ENCODE data around the gene VWA8.
"Not testable (repeated sequence)": the region's sequence is repeated elsewhere in the genome, so short reads cannot be mapped to it uniquely, and the experiment has no call there.

VWA8 gene

GRCh38 chr13:41969072-41969471, 8.2 kb upstream of the VWA8 start:
- no peak for DNase-seq (ENCODE audit: low read depth in 2 of 3, low spot score in 2 of 3)

- no peak for DNase-seq (ENCODE audit: low read depth in 2 of 3, low spot score in 2 of 3)
Observed at GRCh38 chr13:41966671-41967070, 5.8 kb upstream of the VWA8 start.

- no peak for DNase-seq (ENCODE audit: low read depth in 2 of 3, low spot score in 2 of 3)
Observed at GRCh38 chr13:41962994-41963393, 2.1 kb upstream of the VWA8 start.

- no peak for DNase-seq (ENCODE audit: low read depth in 2 of 3, low spot score in 2 of 3)
Observed at GRCh38 chr13:41961466-41961760, 504 bp upstream of the VWA8 start.

GRCh38 chr13:41960211-41960636, 685 bp downstream of the VWA8 start:
- DNase-seq (ENCODE audit: low read depth in 2 of 3, low spot score in 2 of 3), result no peak

- no peak for DNase-seq (ENCODE audit: low read depth in 2 of 3, low spot score in 2 of 3)
Observed at GRCh38 chr13:41956272-41956671, 4.6 kb downstream of the VWA8 start.

- no peak for DNase-seq (ENCODE audit: low read depth in 2 of 3, low spot score in 2 of 3)
Observed at GRCh38 chr13:41955605-41956004, 5.3 kb downstream of the VWA8 start.

- no peak for DNase-seq (ENCODE audit: low read depth in 2 of 3, low spot score in 2 of 3)
Observed at GRCh38 chr13:41954226-41954625, 6.7 kb downstream of the VWA8 start.

GRCh38 chr13:41952749-41953148, 8.2 kb downstream of the VWA8 start:
- no peak for DNase-seq (ENCODE audit: low read depth in 2 of 3, low spot score in 2 of 3)

GRCh38 chr13:41949104-41949503, 11.8 kb downstream of the VWA8 start:
- DNase-seq (ENCODE audit: low read depth in 2 of 3, low spot score in 2 of 3), result not testable (repeated sequence)

GRCh38 chr13:41945926-41946325, 15.0 kb downstream of the VWA8 start:
- no peak for DNase-seq (ENCODE audit: low read depth in 2 of 3, low spot score in 2 of 3)

GRCh38 chr13:41944635-41945397, 16.1 kb downstream of the VWA8 start:
- DNase-seq (ENCODE audit: low read depth in 2 of 3, low spot score in 2 of 3), result no peak

GRCh38 chr13:41944229-41944628, 16.7 kb downstream of the VWA8 start:
- no peak for DNase-seq (ENCODE audit: low read depth in 2 of 3, low spot score in 2 of 3)

- no peak for DNase-seq (ENCODE audit: low read depth in 2 of 3, low spot score in 2 of 3)
Observed at GRCh38 chr13:41942462-41943094, 18.3 kb downstream of the VWA8 start.

- no peak for DNase-seq (ENCODE audit: low read depth in 2 of 3, low spot score in 2 of 3)
Observed at GRCh38 chr13:41941174-41941573, 19.7 kb downstream of the VWA8 start.

GRCh38 chr13:41939398-41939797, 21.5 kb downstream of the VWA8 start:
- DNase-seq (ENCODE audit: low read depth in 2 of 3, low spot score in 2 of 3), result no peak

- DNase-seq (ENCODE audit: low read depth in 2 of 3, low spot score in 2 of 3), result no peak
Observed at GRCh38 chr13:41938918-41939317, 22.0 kb downstream of the VWA8 start.

GRCh38 chr13:41937388-41937787, 23.5 kb downstream of the VWA8 start:
- no peak for DNase-seq (ENCODE audit: low read depth in 2 of 3, low spot score in 2 of 3)

- DNase-seq (ENCODE audit: low read depth in 2 of 3, low spot score in 2 of 3), result no peak
Observed at GRCh38 chr13:41935501-41935900, 25.4 kb downstream of the VWA8 start.

GRCh38 chr13:41934994-41935393, 25.9 kb downstream of the VWA8 start:
- DNase-seq (ENCODE audit: low read depth in 2 of 3, low spot score in 2 of 3), result no peak

GRCh38 chr13:41934120-41934519, 26.8 kb downstream of the VWA8 start:
- no peak for DNase-seq (ENCODE audit: low read depth in 2 of 3, low spot score in 2 of 3)

- no peak for DNase-seq (ENCODE audit: low read depth in 2 of 3, low spot score in 2 of 3)
Observed at GRCh38 chr13:41931337-41931736, 29.6 kb downstream of the VWA8 start.

- no peak for DNase-seq (ENCODE audit: low read depth in 2 of 3, low spot score in 2 of 3)
Observed at GRCh38 chr13:41930154-41930553, 30.8 kb downstream of the VWA8 start.

All from activated CD8-positive, alpha-beta memory T cell treated with anti-CD3 and anti-CD28 coated beads for 48 hours (primary cell).